SK-N-MC (cell line): Measurements from ENCODE around the gene DNAH1.

Experiments used
- EZH2 ChIP-seq: fragments of 200-600 bp; sonication (generic); IDR thresholded peaks from one replicate; pipeline ENCODE4 v1.6.1; 2017; ENCODE audit warnings: antibody characterized with exemption
- FOXP2 ChIP-seq: optimal IDR thresholded peaks from 2 replicates; pipeline ENCODE3; 2011; ENCODE audit warnings: mild to moderate bottlenecking, moderate library complexity; ENCODE audit not compliant: insufficient read depth; ENCODE audit errors: extremely low read length, control extremely low read depth

GRCh38 chr3:52438104-52438376 lies 121.9 kb downstream of the DNAH1 start:
- no peak for TF ChIP-seq FOXP2
- TF ChIP-seq EZH2, result no peak
